Endothelial cell of umbilical vein (primary cell): Measurements from ENCODE around the gene GPR146. TPM values are rescaled to one million over a fixed set of nuclear protein-coding genes. Genes with fewer than 3 reads are reported as not detected.

Experiments
- BruUV-seq: library from RNA; stranded (reverse); fragments of 400-500 nt; replicated peaks from 2 replicates; lab custom pipeline; 2021; lab: Mats Ljungman, UMichigan
- CTCF ChIA-PET: fragments of 300-600, 350-600 bp; sonication (Branson Sonifier 250); formaldehyde crosslinking; loops from one replicate; lab custom pipeline; 2021; ENCODE audit warnings: antibody characterized with exemption, inconsistent platforms; lab: Charles Lee
- POLR2A ChIA-PET: fragments of 300-600, 350-600 bp; sonication (Branson Sonifier 250); formaldehyde crosslinking; loops from one replicate; lab custom pipeline; 2021; ENCODE audit warnings: antibody characterized with exemption, inconsistent platforms; lab: Charles Lee
- DNase-seq: peaks from one replicate; pipeline ENCODE4 v3.0.0-alpha.2; 2011; ENCODE audit warnings: low read depth, low spot score
- FAIRE-seq: peaks from 2 replicates; lab custom pipeline; 2011; peaks lifted over from hg19 to GRCh38; lab: Jason Lieb, UNC
- H2AFZ ChIP-seq: 2 replicates; pipeline ENCODE4 v1.6.0; 2012; ENCODE audit warnings: low read depth, low read length, control low read depth, inconsistent platforms
- H3K27ac ChIP-seq: 2 replicates; pipeline ENCODE4 v1.5.1; 2011; ENCODE audit warnings: low read depth, mild to moderate bottlenecking, control low read depth, low read length, moderate library complexity; ENCODE audit not compliant: insufficient read depth
- H3K27me3 ChIP-seq, 2 experiments: 2 replicates each; pipeline versions ENCODE4 v1.6.0 to v1.6.1; 2011; ENCODE audit warnings: low read length in 2 of 2, mixed read lengths in 1 of 2; ENCODE audit not compliant: control insufficient read depth in 2 of 2, insufficient read depth in 2 of 2
- H3K36me3 ChIP-seq, 2 experiments: 2 replicates in 1 of 2; 3 replicates in 1 of 2; pipeline ENCODE4 v1.5.1; 2011; ENCODE audit warnings: low read length in 2 of 2, mild to moderate bottlenecking in 1 of 2, moderate library complexity in 1 of 2; ENCODE audit not compliant: control insufficient read depth in 2 of 2, insufficient read depth in 2 of 2; ENCODE audit errors: extremely low read depth in 1 of 2
- H3K4me1 ChIP-seq: 3 replicates; pipeline ENCODE4 v1.5.1; 2011; ENCODE audit warnings: mild to moderate bottlenecking, low read length; ENCODE audit not compliant: control insufficient read depth, insufficient read depth; ENCODE audit errors: extremely low read depth
- H3K4me2 ChIP-seq: 2 replicates; pipeline ENCODE4 v1.6.1; 2011; ENCODE audit warnings: low read length, control low read depth, mixed read lengths; ENCODE audit not compliant: insufficient read depth
- H3K4me3 ChIP-seq, 3 experiments: fragments of 200-600 bp in 1 of 3; sonication (generic), shearing (Covaris generic) in 1 of 3; replicated peaks in 1 of 3; 2 replicates each; pipeline ENCODE4 v1.5.1; 2011 to 2016; ENCODE audit warnings: control low read depth in 3 of 3, low read length in 3 of 3, mild to moderate bottlenecking in 2 of 3, inconsistent platforms in 1 of 3, low read depth in 1 of 3, moderate library complexity in 1 of 3; ENCODE audit not compliant: insufficient read depth in 1 of 3
- H3K79me2 ChIP-seq: 2 replicates; pipeline ENCODE4 v1.6.0; 2012; ENCODE audit warnings: low read length, inconsistent platforms; ENCODE audit not compliant: control insufficient read depth, insufficient read depth
- H3K9ac ChIP-seq: replicated peaks from 2 replicates; pipeline ENCODE3; 2011; ENCODE audit warnings: low read length, control low read depth; ENCODE audit not compliant: insufficient read depth; ENCODE audit errors: extremely low read depth
- H3K9me1 ChIP-seq: replicated peaks from 3 replicates; pipeline ENCODE4 v1.6.0; 2011; ENCODE audit warnings: mild to moderate bottlenecking, low read length; ENCODE audit not compliant: control insufficient read depth, insufficient read depth; ENCODE audit errors: extremely low read depth
- H3K9me3 ChIP-seq: replicated peaks from 2 replicates; pipeline ENCODE4 v1.5.1; 2012; ENCODE audit warnings: low read length, inconsistent platforms; ENCODE audit not compliant: control insufficient read depth, insufficient read depth
- H4K20me1 ChIP-seq: replicated peaks from 2 replicates; pipeline ENCODE3; 2011; ENCODE audit warnings: mild to moderate bottlenecking, low read length; ENCODE audit not compliant: control insufficient read depth, insufficient read depth; ENCODE audit errors: extremely low read depth
- EZH2 ChIP-seq: IDR thresholded peaks from 2 replicates; pipeline ENCODE4 v1.6.1; 2012; ENCODE audit warnings: borderline replicate concordance, low read depth, mild to moderate bottlenecking, moderate library complexity, low read length, inconsistent platforms; ENCODE audit not compliant: severe bottlenecking
- FOS ChIP-seq: IDR thresholded peaks from 2 replicates; pipeline ENCODE4 v1.6.1; 2011; ENCODE audit warnings: mild to moderate bottlenecking, low read length, moderate library complexity, borderline replicate concordance; ENCODE audit not compliant: insufficient read depth
- GATA2 ChIP-seq: IDR thresholded peaks from 2 replicates; pipeline ENCODE4 v1.7.0; 2011; ENCODE audit warnings: low read depth, mild to moderate bottlenecking, moderate library complexity, mixed read lengths, low read length; ENCODE audit not compliant: insufficient read length, insufficient read depth
- JUN ChIP-seq: IDR thresholded peaks from 2 replicates; pipeline ENCODE4 v1.6.1; 2011; ENCODE audit warnings: borderline replicate concordance, low read depth; ENCODE audit not compliant: insufficient read length, insufficient read depth
- MAX ChIP-seq: IDR thresholded peaks from 2 replicates; pipeline ENCODE4 v1.6.1; 2011; ENCODE audit not compliant: insufficient read depth, insufficient read length
- MYC ChIP-seq: IDR thresholded peaks from one replicate; pipeline ENCODE4 v1.6.1; 2011; ENCODE audit warnings: mild to moderate bottlenecking, low read depth, low read length
- POLR2A ChIP-seq: IDR thresholded peaks from 2 replicates; pipeline ENCODE4 v1.6.1; 2012; ENCODE audit warnings: low read depth, mild to moderate bottlenecking, control low read depth, low read length
- POLR2AphosphoS5 ChIP-seq: IDR thresholded peaks from 2 replicates; pipeline ENCODE4 v1.6.1; 2012; ENCODE audit warnings: low read depth, mild to moderate bottlenecking, control low read depth, low read length, moderate library complexity; ENCODE audit not compliant: insufficient read depth
- dilution Hi-C: fragments of 300-500 bp; cut with MboI; formaldehyde crosslinking; loops from one replicate; pipeline ENCODE4 v1.15.0; 2019; ENCODE audit warnings: low sequenced_read_pairs; ENCODE audit not compliant: extremely low pct_ligation_motif_present
- intact Hi-C: fragments of 100-400 bp; cut with micrococcal nuclease; formaldehyde crosslinking; loops from one replicate; pipeline ENCODE4 v1.10.0; 2022
- polyA plus RNA-seq, 4 experiments: library from polyadenylated mRNA; depleted of rRNA in 3 of 4; stranded (reverse) in 3 of 4; unstranded in 1 of 4; fragments of >200 nt; gene quantifications; 2 replicates each; pipeline versions ENCODE4 v1.2.1 to v1.2.3, GENCODE V29; 2011 to 2012; ENCODE audit warnings: missing spikeins in 1 of 4
- total RNA-seq: library from RNA; stranded (reverse); gene quantifications from 2 replicates; pipeline ENCODE4 v1.2.3, GENCODE V29; 2021
- TF ChIP-seq, protein P1 (sequence below), 2 donors: IDR thresholded peaks; 1 replicate in 1 of 2; 2 replicates in 1 of 2; pipeline ENCODE4 v1.5.1; 2011; ENCODE audit warnings: low read length in 2 of 2, mild to moderate bottlenecking in 2 of 2, moderate library complexity in 2 of 2, control low read depth in 1 of 2, inconsistent platforms in 1 of 2, low read depth in 1 of 2; ENCODE audit not compliant: insufficient read depth in 1 of 2; ENCODE audit errors: extremely low read depth in 1 of 2

The GPR146 gene
- total and polyA plus RNA-seq, 2 donors (not counting 3 experiments of a cell fraction or from before 2014, with no cell fraction given), result 18.5 to 44.8 TPM

DNA sequence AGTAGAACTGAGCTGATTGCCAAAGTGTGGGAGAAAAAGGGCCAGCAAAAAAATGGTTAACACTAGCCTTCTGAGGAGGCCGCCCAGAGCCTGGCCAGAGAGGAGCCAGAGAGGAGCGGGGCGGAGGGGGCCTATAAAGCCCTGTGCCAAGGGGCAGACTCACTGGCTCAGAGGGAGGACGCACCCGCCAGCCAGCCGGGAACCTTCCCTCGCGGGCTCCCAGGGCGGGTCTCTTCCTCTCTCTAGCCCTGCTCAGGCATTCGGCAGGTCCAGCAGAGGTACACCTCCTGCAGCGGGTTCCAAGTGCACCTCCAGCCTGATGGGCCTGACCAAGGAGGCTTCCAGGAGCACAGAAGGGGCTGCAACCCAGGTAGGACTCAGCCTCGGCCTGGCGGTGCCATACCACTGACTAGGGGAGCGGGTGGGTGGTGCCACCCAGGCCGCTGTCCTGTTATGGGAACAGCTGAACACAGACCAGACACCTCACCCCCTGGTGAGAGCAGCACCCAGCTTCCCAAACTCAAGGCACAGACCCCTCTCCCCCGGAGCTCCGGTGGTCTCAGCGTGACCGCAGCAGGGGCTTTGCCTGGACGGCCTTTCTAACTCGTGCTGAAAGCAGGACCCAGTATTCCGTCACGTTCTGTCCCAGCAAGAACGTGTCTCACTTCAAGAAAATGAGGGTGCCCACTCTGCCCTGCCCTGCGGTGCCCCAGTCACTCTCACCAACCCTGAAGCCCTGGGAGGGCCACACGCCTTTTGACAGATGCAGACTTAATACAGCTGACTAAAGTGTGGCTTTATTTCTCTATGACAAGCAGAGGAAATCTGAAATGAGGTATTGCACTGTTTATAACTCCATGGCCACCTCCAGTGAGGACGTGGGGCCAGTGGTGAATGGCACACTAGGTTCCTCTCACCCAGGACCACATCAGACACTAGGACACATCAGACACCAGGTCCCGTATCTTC is 43.9 kb downstream of the GPR146 start, which contains the start of gene GPER1:
TSS of gene GPER1 (plus strand) at position 162 of the 969 bp plus-strand sequence. CDS start 3,616 bp downstream, outside the sequence.
- CTCF ChIA-PET, result interaction anchor here (1.1 to 2.9 kb wide), 6 partner anchors 12 to 118 kb away, joined by 3 to 22 read pairs (median 10); a partner anchor contains a TSS
- intact Hi-C loops (loop anchor here (1.0 to 5.0 kb wide), 4 partner anchors 35 to 89 kb away; partner anchors contain the start of gene ZFAND2A), dilution Hi-C loops (no loop called here)

More for the DNA sequence above, 43.9 kb downstream of the GPR146 start, which contains the start of gene GPER1:
- Histone ChIP-seq H3K79me2 (no peaks in the 10 kb centered on the region), H2AFZ (peak within 1 kb of the TSS; percentile 78), H3K9me3 (no peaks in the 10 kb centered on the region), H3K36me3 (peaks cover 0 to 2% of the 10 kb centered on the region in 2 experiments), H4K20me1 (no peaks in the 10 kb centered on the region), H3K27ac (no peak within 1 kb of the TSS), H3K9me1 (no peaks in the 10 kb centered on the region), H3K9ac (peak within 1 kb of the TSS; percentile 46), H3K4me3 (peak within 1 kb of the TSS; percentile 7 to 46 (median 36)), H3K4me2 (peak within 1 kb of the TSS; percentile 74), H3K27me3 (no peaks in the 10 kb centered on the region), H3K4me1 (peaks cover 21% of the 10 kb centered on the region)
- BruUV-seq, result no TSS peak
- POLR2A ChIA-PET, result no interaction called here
- FAIRE-seq, result peak; percentile 47
- no peak for DNase-seq
- TF ChIP-seq POLR2AphosphoS5 (no peak), JUN (no peak), EZH2 (no peak), MYC (no peak), POLR2A (no peak), GATA2 (no peak), FOS (no peak), MAX (no peak)
- TF ChIP-seq, protein P1, sequence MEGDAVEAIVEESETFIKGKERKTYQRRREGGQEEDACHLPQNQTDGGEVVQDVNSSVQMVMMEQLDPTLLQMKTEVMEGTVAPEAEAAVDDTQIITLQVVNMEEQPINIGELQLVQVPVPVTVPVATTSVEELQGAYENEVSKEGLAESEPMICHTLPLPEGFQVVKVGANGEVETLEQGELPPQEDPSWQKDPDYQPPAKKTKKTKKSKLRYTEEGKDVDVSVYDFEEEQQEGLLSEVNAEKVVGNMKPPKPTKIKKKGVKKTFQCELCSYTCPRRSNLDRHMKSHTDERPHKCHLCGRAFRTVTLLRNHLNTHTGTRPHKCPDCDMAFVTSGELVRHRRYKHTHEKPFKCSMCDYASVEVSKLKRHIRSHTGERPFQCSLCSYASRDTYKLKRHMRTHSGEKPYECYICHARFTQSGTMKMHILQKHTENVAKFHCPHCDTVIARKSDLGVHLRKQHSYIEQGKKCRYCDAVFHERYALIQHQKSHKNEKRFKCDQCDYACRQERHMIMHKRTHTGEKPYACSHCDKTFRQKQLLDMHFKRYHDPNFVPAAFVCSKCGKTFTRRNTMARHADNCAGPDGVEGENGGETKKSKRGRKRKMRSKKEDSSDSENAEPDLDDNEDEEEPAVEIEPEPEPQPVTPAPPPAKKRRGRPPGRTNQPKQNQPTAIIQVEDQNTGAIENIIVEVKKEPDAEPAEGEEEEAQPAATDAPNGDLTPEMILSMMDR (IDR thresholded peaks at IDR 0.05; ENCODE audit: extremely low read depth in 1 of 2, insufficient read depth in 1 of 2, low read depth in 1 of 2, low read length in 2 of 2), result no peak
